ENCODE measurements around the gene FBLN1.

GRCh38 chr22:45516923-45517675 is 14.4 kb downstream of the FBLN1 start:
- TF ChIP-seq CTCF (IDR thresholded peaks at IDR 0.05) (no peak), POLR2A (IDR thresholded peaks at IDR 0.05) (no peak)
